Fibroblast of skin of right quadriceps (primary cell): Measurements from ENCODE around the gene NEURL1.

Experiments
- DNase-seq: peaks from one replicate; pipeline ENCODE4 v3.0.0-alpha.2; 2013

Gene NEURL1

DNA sequence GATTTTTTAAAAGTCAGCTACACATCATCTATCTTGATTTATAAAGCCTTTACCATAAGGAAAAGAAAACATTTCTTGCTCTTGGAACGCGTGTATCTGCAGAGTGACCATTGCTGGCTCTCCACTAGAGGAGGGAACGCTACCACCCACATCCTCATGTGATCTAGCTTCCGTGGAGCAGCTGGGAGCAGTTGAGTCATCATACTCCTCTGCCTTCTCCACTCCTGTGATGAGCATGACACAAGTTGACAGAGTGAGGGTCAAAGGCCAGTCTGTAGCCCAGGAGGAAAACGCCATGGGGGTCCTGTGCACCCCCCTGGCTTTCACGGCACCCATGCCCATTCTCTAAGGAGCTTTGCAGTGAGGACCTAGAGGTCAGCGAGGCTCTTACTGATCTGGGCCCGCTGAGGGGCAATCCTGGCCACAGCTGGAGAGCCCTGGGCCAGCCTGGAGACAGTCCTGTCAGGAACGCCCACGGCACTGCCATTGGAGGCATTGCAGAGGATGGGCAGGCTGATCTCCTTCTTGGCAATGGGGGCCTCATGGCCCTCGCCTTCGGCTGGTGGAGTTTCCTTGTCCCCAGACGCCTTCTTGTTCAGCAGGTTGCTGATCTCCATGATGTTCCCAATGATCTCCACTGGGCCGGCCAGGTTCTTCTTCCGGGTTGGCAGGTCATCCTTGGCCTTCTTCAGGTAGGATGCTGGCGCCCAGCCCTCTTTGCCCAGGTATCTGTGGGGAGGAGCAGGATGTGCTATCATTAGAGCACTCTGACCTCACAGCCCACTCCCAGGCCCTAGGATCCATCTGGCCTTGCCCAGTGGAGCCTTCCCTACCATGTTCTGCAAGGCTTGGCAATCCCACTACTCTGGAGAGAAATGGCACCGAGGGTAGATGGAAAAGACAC lies 119.2 kb downstream of the NEURL1 start:
- peak; percentile 39 for DNase-seq

DNA sequence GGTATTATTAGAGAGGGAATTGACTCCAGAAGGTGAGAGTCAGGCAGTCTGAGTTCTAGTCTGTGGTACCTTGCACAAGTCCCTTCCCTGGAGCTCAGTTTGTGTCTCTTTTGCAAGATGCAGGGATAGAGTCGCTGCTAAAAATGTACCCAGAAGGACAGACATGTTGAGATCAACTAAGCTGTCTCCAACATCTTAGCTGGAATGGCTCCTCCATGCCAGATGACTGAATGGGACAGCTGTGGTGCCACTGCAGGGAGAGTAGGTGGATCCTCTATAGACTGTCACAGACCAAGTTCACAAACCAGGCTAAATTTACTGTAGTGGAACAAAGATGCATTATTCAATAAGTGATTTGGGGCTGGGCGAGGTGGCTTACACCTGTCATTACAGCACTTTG lies 120.1 kb downstream of the NEURL1 start:
- DNase-seq, result no peak

DNA sequence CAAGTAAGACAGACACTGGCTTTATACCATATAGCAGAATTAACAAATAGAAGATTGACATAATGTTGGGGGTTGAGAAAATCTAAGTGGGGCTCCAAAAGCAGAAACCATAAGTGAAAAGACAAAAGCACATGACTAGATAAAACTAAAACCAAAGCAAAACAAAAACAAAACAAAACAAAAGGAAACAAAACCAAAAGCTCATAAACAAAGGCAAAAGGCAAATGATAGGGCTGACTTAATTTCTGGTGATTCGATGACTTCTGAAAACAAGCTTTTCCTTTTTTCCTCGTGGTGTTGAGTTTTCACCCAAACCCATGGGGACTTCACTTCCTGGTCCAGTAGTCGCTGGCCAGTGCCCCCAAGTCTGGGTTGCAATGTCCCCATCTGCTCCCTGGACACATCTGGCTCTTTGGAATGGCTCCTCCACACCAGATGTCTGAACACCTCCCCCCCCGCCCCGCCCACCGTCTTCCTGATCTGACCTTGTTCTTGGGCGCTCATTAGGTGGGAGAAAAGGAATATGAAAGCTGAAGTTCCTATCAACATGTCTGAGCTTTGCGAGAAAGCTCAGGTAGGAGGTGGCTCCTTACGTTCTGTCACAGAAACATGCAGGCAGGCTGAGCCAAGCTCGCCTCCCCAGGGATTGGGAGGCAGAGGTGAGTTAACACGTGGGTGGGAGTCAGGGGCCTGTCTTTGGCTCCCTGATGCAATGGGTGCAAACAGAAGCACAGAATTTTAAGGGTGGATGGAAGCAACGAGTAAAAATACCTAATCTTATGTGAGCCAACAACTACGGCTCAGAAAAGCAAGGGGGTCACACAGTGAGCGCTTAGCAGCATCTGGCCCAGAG lies 121.0 kb downstream of the NEURL1 start:
- DNase-seq, result no peak

DNA sequence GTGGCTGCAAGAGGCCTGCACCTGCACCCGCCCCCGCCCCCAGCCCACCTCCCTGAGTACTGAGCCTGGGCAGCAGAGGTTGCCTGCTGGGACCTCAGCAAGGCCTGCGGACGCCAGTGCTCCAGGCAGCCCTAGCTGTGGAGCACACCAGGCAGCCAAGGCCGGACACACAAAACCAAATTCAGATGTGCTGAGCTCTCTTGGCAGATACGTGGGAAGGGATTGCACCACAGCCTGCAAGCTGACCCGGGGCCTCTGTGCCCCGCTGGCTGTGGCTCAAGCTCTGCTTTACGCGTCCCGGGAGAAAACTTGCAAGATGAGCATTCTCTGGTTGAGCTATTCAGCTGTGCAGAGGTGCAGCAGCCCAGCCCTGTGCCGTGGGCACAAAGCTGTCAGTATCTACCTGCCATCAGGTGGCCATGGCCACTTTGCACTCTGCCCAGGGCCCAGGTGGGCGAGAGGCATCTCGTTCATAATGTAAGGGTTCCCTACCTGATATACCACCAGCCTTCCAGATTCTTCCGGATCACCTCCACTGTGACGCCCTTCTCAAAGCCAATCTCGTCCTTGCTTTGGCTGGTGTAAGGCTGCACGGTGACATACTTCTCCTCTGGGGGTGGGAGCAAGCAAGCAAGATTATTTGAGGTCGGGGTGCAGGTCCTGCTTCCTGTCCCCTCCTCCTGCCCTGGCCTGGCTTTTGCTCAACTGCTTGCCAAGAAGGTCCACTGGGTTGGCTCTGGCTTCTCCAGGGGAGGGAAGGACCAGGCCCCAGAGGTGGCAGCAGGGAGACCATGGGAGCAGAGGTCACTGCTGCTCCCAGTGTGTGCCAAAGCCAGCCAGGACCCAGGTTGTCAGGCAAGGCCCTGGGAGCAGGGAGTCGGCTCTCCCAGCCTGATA lies 123.4 kb downstream of the NEURL1 start:
- DNase-seq, result peak; percentile 78

DNA sequence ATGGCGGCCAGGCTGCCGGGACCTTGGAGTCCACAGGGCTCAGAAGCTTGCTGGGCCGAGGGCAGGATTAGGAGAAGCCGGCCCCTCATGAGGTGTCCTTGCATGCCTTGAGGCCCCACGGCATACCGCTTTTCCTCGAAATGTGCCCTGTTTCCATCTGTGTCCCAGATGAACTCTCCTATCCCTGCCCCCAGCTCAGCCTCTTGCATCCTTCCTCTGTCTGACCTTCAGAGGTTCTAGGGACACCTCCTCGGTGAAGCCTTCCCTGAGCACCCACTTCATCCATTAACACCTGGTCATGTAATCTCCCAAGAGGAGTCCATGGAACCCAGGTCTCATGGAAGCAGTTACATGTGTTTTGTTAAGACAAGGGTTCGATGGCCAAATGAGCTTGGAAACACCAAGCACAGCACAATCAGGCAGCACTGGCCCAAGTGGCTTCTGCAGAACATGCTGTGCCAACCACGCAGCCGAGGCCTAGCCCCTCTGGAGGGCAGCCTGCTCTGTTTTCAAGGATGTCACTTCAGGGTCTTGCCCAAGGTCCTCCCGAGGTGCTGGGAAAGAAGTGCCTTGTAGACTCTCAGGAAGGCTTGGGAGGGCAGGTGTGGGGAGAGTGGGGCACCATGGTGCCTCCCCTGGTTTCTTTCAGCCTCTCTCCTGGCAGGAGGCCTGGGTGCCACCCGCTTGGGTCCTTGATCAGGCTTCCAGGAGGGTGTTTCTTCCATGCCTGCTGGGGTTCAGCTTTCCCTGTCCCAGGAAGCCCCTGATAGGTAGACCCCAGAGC lies 124.3 kb downstream of the NEURL1 start:
- DNase-seq, result no peak

DNA sequence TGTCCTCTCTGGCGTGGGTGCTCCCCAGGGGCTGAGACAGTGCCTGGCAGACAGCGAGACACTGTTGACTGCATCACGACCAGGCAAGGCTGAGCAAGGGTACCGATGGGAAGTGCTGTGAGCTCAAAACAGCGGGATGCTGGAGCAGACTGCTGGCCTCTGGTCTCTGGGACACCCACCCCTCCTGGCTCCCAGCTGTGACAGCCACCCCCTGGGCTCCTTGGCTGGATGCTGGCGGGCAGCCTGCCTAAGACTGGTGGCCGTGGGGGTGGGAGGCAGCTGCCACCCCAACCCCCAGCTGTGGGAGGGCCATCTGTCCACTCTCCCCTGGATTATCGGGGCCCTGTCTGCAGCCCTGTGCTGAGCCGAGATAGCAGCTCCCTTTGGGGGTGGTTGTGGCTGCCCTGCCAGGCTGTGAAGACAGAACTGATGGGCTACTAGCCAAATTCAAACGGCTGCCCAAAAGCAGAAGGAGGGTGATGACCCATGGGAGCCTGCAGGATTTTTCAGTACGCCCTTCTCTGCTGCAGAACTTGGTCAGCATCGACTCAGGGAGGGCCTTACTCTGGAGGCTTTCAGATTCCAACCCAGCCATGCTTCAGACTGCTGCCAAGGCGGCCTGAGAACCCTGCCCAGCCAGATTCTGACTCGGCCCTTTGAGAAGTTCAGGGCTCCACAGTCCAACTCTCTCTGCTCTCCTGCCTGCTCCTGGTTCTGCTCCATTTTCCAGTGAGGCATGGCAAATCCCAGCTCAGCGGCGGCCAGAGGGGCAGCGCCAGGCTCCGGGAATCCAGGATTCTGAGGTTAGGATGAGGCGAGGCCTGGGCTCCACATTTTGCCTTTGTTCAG lies 125.3 kb downstream of the NEURL1 start:
- DNase-seq, result peak; percentile 21

DNA sequence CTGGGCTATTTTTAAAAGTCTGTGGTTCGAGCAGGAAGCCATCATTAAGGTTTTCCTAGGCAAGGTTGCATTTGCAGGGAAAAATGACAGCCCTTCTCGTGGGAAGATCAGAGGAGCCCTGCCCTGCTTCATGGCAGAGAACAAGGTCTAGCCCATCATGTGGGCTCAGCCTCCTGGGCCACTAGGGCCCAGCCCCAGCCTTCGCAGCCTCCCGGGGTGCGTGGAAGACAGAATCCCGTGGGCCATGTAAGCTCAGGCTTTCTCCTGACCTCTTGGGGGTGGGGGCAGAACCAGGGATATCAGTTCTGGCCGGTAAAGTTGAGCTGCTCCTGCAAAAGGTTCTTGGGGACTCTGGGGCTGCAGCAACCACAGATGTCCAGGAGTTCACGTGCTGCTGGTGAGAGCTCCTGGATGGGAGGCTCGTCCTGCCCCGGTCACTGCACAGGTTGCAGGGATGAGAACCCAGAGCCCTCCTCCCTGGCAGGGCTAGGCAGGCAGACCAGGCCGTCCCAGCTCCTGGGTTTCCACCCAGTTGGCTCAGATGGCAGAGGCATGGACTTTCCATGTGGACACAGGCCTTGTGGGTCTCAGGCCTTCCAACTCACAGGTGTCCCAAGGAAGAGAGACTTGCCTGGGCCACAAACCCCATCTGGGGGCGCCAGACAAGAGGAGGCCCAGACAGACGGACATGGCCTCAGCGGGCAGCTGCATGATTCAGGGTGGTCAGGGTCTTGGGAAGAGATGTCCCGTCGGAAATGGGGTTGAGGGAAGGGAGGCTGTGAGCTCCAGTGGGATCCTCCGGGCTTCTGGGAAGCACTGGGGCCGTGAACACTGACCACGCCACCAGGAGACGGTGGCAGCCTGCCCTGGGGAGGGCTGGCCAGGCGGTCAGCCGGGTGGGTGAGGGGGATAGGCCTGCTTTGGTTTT lies 126.2 kb downstream of the NEURL1 start:
- DNase-seq, result no peak

DNA sequence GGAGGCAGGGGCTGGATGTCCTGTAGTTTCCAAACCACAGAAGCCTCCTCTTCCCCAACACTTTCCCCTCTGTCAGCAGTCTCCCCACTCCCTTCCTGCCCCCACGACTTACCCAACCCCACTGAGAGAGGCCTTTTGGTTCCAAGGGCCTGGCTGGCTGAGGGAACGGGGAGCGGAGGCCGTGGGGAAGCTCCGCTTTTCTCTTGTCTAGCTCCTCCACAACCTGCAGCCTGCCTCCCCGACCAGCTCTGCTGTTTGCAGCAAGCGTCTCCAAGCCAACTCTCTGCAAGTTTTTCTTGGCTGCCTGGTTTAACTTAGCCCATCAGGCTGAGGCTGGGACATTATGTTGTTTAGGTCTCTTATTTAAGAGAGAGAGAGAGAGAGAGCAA lies 126.8 kb downstream of the NEURL1 start:
- DNase-seq, result no peak

DNA sequence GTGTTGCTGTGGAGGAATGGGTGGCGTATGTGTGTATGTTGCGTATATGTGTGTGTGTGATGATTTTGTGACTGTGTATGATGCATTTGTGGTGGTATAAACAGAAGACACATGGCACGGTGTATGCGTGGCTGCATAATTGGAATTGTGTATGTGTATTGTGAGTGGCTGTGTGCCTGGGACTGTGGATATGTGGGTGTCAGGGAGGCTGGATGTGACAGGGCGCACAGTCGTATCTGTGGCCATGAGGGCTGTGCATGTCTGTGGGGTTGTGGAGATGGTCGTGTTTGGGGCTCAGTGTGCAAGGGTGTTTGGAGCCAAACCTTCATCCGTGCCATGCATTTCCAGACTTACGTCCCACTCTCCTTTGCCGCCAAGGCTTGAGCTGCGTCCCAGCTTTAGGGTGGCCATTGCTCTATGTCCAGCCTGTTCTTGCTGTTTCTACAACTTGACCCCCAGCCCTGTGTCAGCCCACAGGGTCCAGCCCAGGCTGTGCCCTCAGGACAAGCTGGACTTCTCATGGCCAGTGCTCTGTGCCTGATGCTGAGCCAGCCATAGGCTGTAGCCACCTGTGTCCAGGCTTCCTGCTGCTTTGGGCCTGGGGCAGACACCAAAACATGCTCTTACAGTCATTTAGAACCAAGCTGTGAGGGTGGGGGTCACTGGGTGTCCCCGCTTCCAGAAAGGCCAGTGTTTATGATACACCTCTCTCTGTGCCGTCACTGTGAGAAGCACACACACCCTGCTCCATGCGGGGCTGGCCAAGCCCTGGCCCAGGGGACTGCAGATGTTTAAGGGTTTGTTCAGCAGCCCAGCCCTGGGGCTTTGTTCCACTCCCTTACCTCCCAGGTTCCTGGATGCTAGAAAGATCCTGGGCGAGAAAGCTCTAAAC lies 127.6 kb downstream of the NEURL1 start:
- no peak for DNase-seq

DNA sequence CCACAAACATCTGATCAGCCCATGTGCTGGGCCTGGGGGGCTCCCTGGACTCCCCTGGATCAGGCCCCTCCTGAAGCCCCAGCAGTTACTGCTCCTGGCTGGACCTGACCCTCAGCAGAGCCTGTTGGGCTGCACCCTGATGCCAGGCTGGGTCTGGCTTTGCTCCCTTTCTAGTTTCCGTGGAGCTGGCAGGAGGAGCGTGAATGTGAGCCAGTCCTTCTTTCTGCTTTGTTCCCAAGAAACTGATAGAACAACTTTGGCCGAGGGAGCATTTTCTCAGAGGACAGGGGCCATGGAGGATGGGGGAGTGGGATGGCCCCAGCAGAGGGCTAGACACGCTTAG lies 128.2 kb downstream of the NEURL1 start:
- no peak for DNase-seq

DNA sequence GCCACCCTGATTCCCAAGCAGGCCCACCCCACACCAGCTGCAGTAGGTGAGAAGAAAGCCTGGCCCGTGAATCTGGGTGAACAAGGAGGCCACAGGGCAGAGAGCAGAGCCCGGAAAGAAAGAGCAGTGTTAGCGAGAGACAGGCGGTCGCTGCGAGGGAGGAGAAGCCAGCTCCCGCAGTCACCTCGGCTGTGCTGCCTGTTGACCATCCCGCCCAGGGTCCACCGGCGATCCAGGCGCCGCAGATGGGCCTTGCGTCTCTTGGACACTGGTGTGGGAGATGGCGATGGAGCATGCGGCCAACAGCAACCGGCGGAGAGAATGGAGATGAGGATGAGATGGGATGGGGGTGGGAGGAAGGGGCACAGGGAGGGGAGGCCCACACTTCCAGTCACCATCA lies 128.8 kb downstream of the NEURL1 start:
- no peak for DNase-seq

DNA sequence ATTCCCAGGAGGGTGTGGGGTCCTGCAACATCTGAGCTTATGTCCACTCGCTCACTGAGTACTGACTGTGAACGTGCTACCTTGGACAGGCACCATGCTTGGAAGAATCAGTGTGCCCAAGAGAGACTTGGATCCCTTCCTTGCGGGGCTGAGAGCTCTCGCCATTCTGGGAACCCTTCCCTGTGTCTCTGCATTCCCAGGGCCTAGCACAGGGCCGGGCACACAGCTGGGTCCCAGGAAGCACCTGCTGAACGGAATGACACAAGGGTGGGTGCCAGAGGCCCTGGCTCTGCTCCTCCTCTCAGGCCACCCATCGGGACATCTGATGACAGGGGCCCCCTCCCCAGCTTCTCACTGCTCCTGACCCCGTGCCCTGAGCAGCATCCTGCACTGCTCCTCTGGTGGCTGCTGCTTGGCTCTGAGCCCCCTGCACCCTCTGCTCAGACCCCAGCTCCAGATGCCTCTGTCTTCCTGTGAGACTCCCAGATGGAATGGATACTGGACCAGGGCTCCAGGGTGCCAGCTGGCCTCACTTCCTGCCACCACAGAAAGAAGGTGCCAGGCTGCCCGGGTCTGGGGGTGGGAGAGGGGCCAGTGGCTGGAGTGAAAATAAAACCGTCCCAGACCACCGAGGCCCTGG lies 129.6 kb downstream of the NEURL1 start:
- DNase-seq, result no peak

DNA sequence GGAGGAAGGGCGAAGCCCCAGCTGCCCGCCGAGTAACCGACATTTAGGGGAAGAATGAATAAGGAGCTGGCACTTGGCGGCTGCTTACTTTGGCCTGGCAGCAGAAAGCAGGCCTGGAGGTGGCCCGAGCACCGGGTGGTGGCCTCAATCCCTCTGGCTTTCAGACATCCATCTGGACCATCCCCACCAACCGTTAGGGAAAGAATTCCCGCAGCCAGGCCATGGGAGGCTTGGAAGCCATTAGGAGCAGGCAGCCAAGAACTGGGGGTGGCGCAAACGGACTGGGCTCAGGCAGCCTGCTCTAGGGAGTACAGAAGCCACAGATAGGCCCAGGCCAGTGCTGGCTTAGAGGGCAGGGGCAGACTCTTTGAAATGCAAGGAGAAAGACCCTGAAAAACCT lies 132.7 kb downstream of the NEURL1 start:
- no peak for DNase-seq

DNA sequence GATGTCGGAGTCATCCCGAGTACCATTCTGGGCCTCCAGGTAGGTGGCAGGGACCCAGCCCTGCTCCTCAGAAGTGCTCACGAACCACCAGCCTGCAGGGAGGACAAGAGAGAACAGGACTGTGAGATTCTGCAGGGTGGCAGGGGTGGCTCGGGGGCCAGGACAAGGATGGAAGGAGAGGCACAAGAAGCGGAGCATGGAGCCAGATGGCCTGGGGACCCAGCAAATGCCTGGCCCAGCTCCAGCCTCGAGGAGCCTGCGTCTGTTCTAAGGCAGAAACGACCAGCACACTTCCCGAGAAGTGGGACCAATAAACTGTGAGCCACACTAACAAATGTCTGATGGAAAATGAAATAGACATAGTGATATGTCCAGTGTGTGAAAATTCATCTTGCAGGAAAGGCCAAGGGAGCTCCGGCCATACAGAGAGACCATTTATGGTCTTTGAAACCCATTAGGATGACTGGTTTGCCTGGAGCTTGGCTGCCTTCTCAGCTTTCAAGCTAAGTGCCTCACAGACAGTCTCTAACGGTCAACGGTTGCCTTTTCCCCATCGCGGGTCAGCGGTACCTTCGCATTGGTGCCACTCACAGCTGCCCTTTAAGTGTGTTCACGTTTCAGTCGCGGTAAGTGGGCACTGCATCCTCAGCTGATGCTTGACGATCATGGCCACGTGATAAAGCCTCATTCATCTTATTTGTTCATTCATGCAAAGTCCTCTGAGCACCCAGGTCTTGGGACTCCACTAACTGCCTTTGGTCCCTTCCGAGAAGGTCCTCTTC lies 133.8 kb downstream of the NEURL1 start:
- no peak for DNase-seq

DNA sequence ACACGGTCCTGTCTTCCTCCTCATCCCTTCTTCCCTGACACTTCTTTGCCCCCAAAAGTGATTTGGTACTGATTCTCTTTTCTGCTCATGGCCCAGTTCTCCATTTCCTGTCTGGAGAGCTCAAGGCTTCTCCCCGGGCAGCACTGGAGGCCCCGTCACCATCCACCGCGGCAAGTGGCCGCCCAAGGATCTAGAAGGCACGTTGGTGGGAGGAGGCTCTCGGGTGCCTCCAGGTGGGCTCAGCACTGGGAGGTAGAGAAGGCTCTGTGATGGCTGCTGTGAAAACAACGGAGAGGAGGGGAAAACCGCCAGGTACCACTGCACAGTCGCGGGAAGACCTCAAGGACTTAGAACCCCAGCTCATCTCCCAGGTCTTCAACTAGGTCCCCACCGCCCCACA lies 134.4 kb downstream of the NEURL1 start:
- no peak for DNase-seq

DNA sequence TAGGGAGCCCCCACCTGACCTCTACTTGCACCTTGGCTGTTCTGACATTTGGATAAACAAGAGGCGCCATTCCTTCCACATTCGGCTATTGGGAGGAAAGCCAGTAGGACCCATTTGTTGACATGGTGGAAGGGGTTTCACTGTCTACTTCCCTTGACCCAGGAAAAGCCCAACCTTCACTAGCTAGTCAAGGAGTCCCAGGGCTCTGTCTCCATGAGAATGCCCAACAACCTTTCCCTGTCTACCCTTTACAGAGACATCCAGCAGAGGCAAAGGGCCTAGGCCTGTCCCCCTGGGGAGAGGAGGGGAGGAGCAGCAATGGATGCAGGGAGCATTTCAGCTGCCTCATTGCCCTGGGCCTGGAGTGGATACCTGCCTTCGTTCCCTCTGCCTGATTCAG lies 136.1 kb downstream of the NEURL1 start:
- no peak for DNase-seq

DNA sequence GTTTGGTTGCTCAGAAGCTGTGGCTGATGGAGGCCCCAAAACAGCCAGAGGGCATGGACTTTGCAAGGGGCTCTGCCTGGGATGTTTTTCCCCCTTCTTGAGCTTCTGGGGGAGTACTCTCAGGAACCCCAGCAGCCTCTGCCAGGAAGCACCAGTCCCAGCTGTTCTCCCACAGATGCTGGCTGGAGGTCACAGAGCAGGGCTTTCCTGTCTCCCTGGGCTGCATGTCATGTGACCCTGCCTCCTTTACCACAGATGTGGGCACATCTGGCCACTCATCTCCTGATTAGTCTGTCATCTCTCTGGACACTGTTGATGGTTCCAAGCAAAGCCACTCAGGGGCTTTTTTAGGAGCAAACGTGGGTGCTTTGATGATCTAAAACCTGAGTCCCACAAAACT lies 136.7 kb downstream of the NEURL1 start:
- DNase-seq, result no peak

DNA sequence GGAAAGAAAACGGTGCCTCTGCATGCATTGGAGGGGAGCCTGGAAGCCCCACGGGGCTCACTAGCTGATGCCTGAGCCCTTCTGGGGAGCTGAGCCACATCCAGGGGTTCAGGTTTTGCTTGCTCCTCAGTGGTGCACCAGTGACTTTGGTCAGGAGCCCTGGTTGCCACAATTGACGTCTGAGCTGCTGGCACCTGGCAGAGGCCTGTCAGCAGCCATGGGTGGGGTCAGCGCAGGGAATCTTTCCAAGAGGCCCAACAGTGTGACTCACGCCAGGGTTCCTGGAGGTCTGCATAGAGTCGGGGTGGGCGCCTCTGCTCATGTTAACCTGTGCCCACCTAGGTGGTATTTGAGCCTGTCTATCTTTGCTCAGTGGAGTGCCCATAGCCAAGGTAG lies 138.7 kb downstream of the NEURL1 start:
- DNase-seq, result no peak
